Naive B cell (primary cell): ENCODE results near the gene KDM8. TPM values are rescaled to one million over a fixed set of nuclear protein-coding genes. Genes with fewer than 3 reads are reported as not detected.

Experiments
- ATAC-seq, 2 donors: fragments of 150-1000 bp; cut with Tn5 transposase; 2 replicates each; pipeline ENCODE4 v1.10.0; 2021; ENCODE audit warnings: low read depth in 2 of 2, mild to moderate bottlenecking in 2 of 2, moderate library complexity in 2 of 2
- DNase-seq: peaks from one replicate; pipeline ENCODE4 v3.0.0; 2022
- H3K27ac Mint-ChIP-seq, 6 donors: one replicate each; pipeline ENCODE4 v1.8.0; 2020 to 2022; ENCODE audit warnings: mild to moderate bottlenecking in 6 of 6, mixed read lengths in 6 of 6, moderate library complexity in 5 of 6, inconsistent platforms in 2 of 6
- H3K27me3 Mint-ChIP-seq, 3 donors: one replicate each; pipeline ENCODE4 v1.8.0; 2021 to 2022; ENCODE audit warnings: mixed read lengths in 3 of 3, mild to moderate bottlenecking in 1 of 3
- H3K36me3 Mint-ChIP-seq, 2 donors: one replicate each; pipeline ENCODE4 v1.8.0; 2020 to 2022; ENCODE audit warnings: mixed read lengths in 2 of 2, inconsistent platforms in 1 of 2, mild to moderate bottlenecking in 1 of 2
- H3K4me1 Mint-ChIP-seq, 3 donors: one replicate each; pipeline ENCODE4 v1.8.0; 2020 to 2022; ENCODE audit warnings: mixed read lengths in 3 of 3, inconsistent platforms in 1 of 3, mild to moderate bottlenecking in 1 of 3, moderate library complexity in 1 of 3
- H3K4me3 Mint-ChIP-seq, 8 donors: one replicate each; pipeline ENCODE4 v1.8.0; 2020 to 2022; ENCODE audit warnings: mild to moderate bottlenecking in 8 of 8, mixed read lengths in 8 of 8, moderate library complexity in 8 of 8, inconsistent platforms in 2 of 8
- H3K9me3 Mint-ChIP-seq, 7 donors: one replicate each; pipeline ENCODE4 v1.8.0; 2020 to 2022; ENCODE audit warnings: mixed read lengths in 7 of 7, mild to moderate bottlenecking in 5 of 7, inconsistent platforms in 2 of 7, moderate library complexity in 1 of 7
- polyA plus RNA-seq, 6 donors: library from polyadenylated mRNA; unstranded; fragments of 300-500 nt; fragmentation: Illumina TruSeq; gene quantifications; one replicate each; pipeline ENCODE4 v1.2.3, GENCODE V29; 2021; ENCODE audit warnings: low read depth in 6 of 6

KDM8 gene
- polyA plus RNA-seq, 6 donors from 2014 or later: 2.9 to 8.2 (median 4.2) TPM; not detected in 1

GRCh38 chr16:27264151-27264550 is 60.8 kb downstream of the KDM8 start:
- Mint-ChIP-seq H3K4me3 (peak overlapping the region in 2 of 8 donors; percentile 12 to 61), H3K4me1 (peaks cover 47 to 78% (median 73%) of the 10 kb centered on the region in 3 donors), H3K27ac (peak overlapping the region; percentile 32 to 83 (median 77))

GRCh38 chr16:27265982-27266381 is 62.7 kb downstream of the KDM8 start:
- ATAC-seq (no peak), DNase-seq (no peak)
- peak overlapping the region in 7 of 8 donors; percentile 0 to 61 (median 21) for H3K4me3 Mint-ChIP-seq
- H3K27ac Mint-ChIP-seq: peak overlapping the region in 4 of 6 donors; percentile 15 to 78 (median 58)
- H3K9me3 Mint-ChIP-seq: no peaks in the 10 kb centered on the region
- H3K36me3 Mint-ChIP-seq: peaks cover 0 to 7% of the 10 kb centered on the region in 2 donors
- H3K27me3 Mint-ChIP-seq: no peaks in the 10 kb centered on the region
- peaks cover 50 to 86% (median 68%) of the 10 kb centered on the region in 3 donors for H3K4me1 Mint-ChIP-seq

More at GRCh38 chr16:27264151-27264550, 60.8 kb downstream of the KDM8 start:
- no peak for DNase-seq
- Mint-ChIP-seq H3K27me3 (no peaks in the 10 kb centered on the region), H3K36me3 (peaks cover 0 to 7% of the 10 kb centered on the region in 2 donors), H3K9me3 (no peaks in the 10 kb centered on the region)
- no peak for ATAC-seq

DNA sequence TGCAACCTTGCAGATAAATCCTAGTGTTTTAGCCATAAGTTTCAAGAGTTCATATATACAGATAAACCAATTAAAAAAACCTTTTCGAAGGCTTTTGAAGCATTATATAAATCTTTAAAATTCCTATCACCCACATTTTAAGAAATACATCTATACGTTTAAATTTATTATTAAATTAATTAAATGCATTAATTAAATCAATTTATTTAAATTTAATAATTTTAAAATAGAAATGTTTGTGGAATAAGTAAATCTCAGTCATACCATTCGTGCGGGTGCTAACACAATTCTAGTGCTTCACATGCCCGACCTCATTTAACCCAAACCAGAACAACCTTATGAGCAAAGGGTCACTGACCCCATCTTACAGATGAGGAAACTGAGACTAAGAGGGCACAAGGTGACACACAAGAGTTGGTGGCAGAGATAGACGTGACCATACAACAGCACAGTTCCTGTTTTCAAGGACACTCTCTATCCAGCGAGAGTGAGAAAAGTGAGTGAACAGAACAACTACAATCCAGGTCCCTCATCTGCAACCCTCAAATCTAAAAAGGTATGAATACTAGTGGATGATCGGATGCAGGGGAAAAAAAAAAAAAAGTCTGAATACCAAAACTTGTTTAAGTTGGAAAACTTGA is 63.8 kb downstream of the KDM8 start:
- Mint-ChIP-seq H3K9me3 (peaks cover 0 to 2% (median 0%) of the 10 kb centered on the region in 7 donors), H3K4me1 (peaks cover 55 to 89% (median 76%) of the 10 kb centered on the region in 3 donors), H3K27ac (peak overlapping the region; percentile 90 to 100 (median 99)), H3K4me3 (peak overlapping the region; percentile 88 to 99 (median 98)), H3K36me3 (peaks cover 0 to 15% of the 10 kb centered on the region in 2 donors), H3K27me3 (no peaks in the 10 kb centered on the region)
- no peak for DNase-seq
- ATAC-seq: peak; percentile 14 to 38

DNA sequence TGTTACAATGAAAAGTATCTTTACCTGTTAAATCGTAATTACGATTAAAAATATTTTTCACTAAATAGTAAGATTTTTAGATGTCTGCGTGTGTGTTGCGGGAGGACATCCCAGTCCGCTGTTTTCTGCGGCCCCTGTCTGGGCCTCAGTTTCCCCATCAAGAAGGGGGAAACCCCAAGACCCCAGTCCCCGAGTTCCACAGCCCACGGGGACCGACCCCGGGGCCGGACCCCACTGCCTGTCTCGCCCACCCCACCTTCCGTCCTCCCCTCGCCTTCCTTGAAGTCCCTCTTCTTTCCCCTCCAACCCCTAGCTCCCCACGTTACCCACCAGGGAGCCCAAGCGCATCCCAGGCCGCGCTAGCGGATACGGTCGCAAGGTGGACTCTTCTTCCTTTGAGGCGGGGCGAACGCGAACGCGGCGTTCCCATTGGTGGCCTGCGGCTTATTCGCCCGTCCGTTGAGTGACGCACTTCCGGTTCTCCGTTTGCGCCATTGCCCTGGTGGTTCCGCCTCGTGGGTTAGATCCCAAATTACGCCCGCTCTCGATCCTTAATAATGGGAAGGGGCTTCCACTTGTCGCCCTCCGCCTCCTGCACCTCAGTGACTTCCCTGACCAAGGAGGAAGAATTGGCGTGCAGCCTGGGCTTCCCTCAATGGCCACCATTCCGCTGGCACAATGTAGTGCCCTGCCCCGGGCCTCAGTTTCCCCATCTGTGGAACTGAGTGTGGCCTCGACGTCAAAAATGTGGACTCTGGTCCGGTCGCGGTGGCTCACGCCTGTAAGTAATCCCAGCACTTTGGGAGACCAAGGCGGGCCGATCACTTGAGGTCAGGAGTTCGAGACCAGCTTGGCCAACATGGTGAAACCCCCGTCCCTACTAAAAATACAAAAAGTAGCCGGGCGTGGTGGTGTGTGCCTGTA is 65.3 kb downstream of the KDM8 start, which contains the start of gene NSMCE1:
Gene NSMCE1 (minus strand): TSS at position 397 of the 924 bp plus-strand sequence. CDS start 11,202 bp downstream, outside the sequence.
- Mint-ChIP-seq H3K4me3 (peak within 1 kb of the TSS; percentile 88 to 99 (median 98)), H3K27ac (peak within 1 kb of the TSS; percentile 99 to 100 (median 99)), H3K36me3 (peaks cover 0 to 18% of the 10 kb centered on the region in 2 donors), H3K4me1 (peaks cover 55 to 88% (median 74%) of the 10 kb centered on the region in 3 donors), H3K9me3 (peaks cover 0 to 4% (median 0%) of the 10 kb centered on the region in 7 donors), H3K27me3 (no peaks in the 10 kb centered on the region)
- peak; percentile 97 to 98 for ATAC-seq
- DNase-seq: peak; percentile 95

- no peaks in the 10 kb centered on the region for H3K27me3 Mint-ChIP-seq
- DNase-seq: no peak
- peaks cover 62 to 88% (median 74%) of the 10 kb centered on the region in 3 donors for H3K4me1 Mint-ChIP-seq
- peaks cover 0 to 18% of the 10 kb centered on the region in 2 donors for H3K36me3 Mint-ChIP-seq
- peak overlapping the region; percentile 88 to 99 (median 98) for H3K4me3 Mint-ChIP-seq
- ATAC-seq: no peak
- H3K9me3 Mint-ChIP-seq: peaks cover 0 to 4% (median 0%) of the 10 kb centered on the region in 7 donors
- peak overlapping the region; percentile 99 to 100 (median 99) for H3K27ac Mint-ChIP-seq
Observed at GRCh38 chr16:27269300-27270150, 66.2 kb downstream of the KDM8 start.

GRCh38 chr16:27270349-27270748 is 67.0 kb downstream of the KDM8 start:
- Mint-ChIP-seq H3K4me1 (peaks cover 58 to 84% (median 67%) of the 10 kb centered on the region in 3 donors), H3K9me3 (peaks cover 0 to 4% (median 0%) of the 10 kb centered on the region in 7 donors), H3K27ac (peak overlapping the region in 5 of 6 donors; percentile 75 to 100 (median 96)), H3K36me3 (peaks cover 0 to 18% of the 10 kb centered on the region in 2 donors), H3K4me3 (peak overlapping the region in 4 of 8 donors; percentile 77 to 99 (median 96)), H3K27me3 (no peaks in the 10 kb centered on the region)
- DNase-seq: no peak
- no peak for ATAC-seq

Other genes with a start within 250 kb of the KDM8 start
- gene C16orf82, start 136.6 kb upstream of the KDM8 start, polyA plus RNA-seq: not detected
- gene NSMCE1, start 65.2 kb downstream of the KDM8 start, polyA plus RNA-seq: 100 to 1,000 TPM; 178 to 217 (median 195) TPM
- 1,000 to 10,000 TPM in 1 of 6 donors, 100 to 1,000 TPM in 5; 355 to 1,202 (median 525) TPM for gene IL4R, start 110.4 kb downstream of the KDM8 start, polyA plus RNA-seq
- gene IL21R, start 198.6 kb downstream of the KDM8 start, polyA plus RNA-seq: 100 to 1,000 TPM in 1 of 6 donors, 10 to 100 TPM in 5; 47.9 to 118 (median 74.5) TPM